Muscle of back (tissue), 13 donors: ENCODE results near the gene CKMT1B. TPM values are rescaled to one million over a fixed set of nuclear protein-coding genes. Genes with fewer than 3 reads are reported as not detected.
A peak's percentile ranks its signal among the peaks of the same experiment; 100 is the strongest.
"Not testable (repeated sequence)": the region's sequence is repeated elsewhere in the genome, so short reads cannot be mapped to it uniquely, and the experiment has no call there.

Source experiments
- DNase-seq, 3 donors: peaks; one replicate each; pipeline versions ENCODE4 v3.0.0 to v3.0.0-alpha.2; 2013
- long read RNA-seq, 9 donors: transcript quantifications; one replicate each; lab custom pipeline, GENCODE V29; 2026
- polyA plus RNA-seq, 10 donors: library from polyadenylated mRNA; unstranded; fragments of 120-200 nt; gene quantifications; one replicate each; pipeline ENCODE4 v1.2.1, GENCODE V29; 2013; ENCODE audit not compliant: insufficient read length in 10 of 10

Gene CKMT1B
- polyA plus RNA-seq: 1 to 10 TPM in 2 of 10 donors, under 1 TPM in 4, not detected in 4; 0.11 to 1.3 (median 0.24) TPM
- long read RNA-seq, donor 1: 0 reads
- long read RNA-seq, donor 2: 0 reads
- long read RNA-seq, donor 3: 0 reads
- long read RNA-seq, donor 4: 0 reads
- long read RNA-seq, donor 5: 0 reads
- long read RNA-seq, donor 6: 0 reads
- long read RNA-seq, donor 7: 0 reads
- long read RNA-seq, donor 8, partial matches to known transcripts: 0 of 1 reads
- long read RNA-seq, donor 8, other reads (novel, unspliced or antisense): 0 of 1 reads
- long read RNA-seq, donor 9: 0 reads

DNA sequence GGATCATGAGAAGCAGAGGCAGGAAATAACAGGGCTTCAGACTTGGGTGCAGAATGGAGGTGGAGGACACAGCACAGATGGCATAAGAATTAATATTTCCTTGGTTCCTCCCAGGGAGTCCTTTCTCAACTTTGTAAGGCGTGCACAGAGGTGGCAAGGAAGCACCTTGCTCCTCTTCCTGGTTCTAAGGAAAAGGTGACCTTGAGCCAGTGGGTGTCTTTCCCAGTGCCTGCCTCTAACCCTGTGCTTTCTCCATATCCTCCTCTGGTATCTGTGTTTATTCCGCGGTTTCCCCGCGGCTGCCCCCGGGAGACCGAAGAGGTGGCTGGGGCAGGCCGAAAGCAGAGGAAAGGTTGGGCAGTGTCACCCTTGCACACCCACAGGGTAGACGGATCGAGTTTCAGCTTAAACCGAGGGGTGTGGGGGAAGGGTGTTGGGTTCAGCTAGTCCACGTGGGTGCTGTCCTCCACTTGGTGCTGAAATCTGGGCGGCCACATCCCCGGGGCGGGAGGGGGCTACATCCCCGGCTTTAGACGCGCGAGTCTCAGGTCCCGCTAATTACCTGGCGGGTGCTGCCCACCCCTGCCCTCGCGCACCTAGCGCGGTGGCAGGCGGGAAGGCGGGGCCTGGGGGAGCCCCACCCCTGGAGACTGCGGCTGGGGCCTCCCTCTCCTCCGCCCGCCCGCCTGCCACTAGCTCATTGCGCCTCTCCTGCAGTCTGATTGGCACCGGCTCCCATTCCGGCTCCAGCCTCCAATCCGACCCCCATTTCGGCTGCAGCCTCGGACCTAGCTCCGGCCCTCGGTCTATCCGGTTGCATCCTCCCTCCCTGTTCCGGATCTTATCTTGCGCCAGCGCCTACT lies at the start of gene CKMT1B:
Gene CKMT1B (plus strand): TSS at position 700 of the 863 bp plus-strand sequence. CDS start 192 bp downstream, outside the sequence.
- DNase-seq: not testable (repeated sequence)

DNA sequence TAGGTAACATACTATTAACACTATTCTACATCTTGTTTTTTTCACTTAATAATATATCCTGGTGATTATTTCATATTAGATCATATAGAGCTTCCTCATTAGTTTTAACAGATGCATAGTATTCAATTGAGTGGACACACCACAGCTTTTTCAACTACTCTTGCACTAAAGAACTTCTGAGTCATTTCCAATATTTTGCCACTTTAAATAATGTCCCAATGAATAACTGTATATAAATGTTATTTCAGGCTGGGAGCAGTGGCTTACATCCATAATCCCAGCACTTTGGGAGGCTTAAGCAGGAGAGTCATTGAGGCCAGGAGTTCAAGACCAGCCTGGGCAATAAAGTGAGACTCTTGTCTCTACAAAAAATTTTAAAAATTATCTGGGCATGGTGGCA lies 49.6 kb upstream of the CKMT1B start:
- DNase-seq: no peak

DNA sequence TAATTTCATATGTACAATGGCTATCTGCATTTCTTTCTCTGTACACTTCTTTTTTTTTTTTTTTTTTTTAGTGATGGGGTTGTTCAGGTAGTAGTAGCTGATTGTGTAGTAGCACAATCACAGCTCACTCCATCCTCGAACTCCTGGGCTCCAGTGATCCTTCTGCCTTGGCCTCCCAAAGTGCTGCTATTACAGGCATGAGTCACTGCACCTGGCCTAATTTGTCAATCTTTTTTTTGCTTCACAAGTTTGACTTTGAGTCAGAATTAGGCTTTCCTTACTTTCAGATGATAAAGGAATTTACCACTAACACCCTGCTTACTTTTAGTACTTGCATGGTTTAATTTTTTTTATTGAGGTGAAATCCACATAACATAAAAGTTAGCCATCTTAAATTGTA lies 48.4 kb upstream of the CKMT1B start:
- DNase-seq: no peak

DNA sequence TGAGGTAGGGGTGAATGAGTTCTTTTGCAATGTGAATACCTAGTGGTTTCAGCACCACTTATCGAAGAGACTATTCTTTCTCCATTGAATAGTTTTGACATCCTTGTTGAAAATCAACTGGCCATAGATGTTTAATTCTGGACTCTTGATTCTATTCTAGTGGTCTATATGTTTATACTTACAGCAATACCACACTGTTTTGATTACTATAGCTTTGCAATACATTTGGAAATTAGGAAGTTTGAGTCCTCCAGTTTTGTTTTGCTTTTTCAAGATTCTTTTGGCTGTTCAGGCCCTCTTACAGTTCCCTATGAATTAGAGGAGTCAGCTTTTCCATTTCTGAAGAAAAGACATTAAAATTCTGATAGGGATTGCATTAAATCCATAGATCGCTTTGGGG lies 46.3 kb upstream of the CKMT1B start:
- DNase-seq: no peak

DNA sequence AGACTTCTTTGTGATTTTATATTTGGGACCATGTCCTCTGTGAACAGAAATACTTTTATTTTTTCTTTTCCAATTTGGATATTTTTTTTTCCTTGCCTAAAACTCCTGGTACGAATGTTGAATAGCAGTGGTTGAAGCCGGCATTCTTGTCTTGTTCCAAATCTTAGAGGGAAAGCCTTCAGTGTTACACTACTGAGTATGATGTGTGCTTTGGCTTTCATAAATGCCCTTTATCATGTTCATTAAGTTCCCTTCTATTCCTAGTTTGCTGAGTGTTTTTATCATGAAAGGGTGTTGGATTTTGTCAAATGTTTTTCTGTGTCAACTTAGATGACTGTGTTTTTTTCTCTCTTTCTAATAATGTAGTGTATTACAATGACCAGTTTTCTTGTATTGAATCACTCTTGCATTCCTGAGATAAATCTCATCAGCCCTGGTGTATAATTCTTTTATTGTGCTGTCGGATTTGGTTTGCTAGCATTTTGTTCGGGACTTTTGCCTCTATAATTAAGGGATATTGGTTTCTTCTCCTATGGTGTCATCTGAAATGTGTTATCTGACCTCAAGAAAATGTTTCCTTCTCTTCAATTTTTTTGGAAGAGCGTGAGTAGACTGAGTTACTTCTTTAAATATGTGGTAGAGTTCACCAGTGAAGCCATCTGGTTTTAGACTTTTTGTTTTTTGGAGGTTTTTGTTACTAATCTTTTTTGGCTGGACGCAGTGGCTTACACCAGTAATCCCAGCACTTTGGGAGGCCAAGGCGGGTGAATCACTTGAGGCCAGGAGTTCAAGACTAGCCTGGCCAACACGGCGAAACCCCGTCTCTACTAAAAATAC lies 43.1 kb upstream of the CKMT1B start:
- peak in 1 of 3 donors; percentile 29 for DNase-seq

DNA sequence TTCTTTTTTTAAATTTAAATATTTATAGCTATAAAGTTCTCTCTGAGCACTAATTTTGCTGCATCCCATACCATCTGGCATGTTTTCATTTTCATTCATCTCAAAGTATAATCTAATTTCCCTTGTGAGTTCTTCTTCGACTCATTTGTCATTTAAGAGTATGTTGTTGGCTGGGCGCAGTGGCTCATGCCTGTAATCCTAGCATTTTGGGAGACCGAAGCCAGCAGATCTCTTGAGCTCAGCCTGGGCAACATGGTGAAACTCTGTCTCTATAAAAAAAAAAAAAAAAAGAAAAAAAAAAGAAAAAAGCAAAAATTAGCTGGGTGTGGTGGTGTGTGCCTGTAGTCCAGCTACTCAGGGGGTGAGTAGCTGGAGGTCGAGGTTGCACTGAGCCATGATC lies 41.6 kb upstream of the CKMT1B start:
- DNase-seq: no peak

DNA sequence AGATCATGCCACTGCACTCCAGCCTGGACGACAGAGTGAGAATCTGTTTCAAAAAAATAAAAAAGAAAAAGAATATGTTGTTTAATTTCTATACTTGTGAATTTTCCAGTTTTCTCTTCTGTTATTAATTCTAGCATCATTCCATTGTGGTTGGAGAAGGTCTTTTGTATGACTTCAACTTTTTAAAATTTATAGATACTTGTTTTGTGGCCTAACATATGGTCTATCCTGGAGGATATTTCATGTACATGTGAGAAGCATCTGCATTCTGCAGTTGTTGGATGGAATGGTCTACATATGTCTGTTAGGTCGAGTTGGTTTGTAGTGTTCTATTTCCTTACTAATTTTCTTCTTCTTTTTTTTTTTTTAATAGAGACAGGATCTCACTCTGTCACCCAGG lies 40.8 kb upstream of the CKMT1B start:
- no peak for DNase-seq

DNA sequence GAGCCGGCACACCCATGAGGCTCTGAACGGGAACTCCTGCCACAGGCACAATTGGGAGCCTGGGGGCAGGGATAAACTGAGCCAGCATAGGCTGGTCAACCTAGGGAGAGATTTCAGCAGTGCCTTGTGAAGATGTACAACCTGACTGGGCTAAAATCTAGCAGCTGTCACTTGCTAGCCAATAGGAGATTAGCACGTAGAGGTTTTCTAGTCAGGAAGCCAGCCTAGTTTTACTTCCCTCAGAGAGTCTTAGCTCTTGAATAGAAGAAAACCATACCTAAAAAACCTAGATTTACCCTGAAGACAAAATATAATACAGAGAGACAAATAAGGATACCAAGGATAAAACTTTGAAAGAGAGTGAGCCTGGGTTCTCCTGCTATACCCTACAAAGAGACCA lies 31.1 kb upstream of the CKMT1B start:
- DNase-seq: not testable (repeated sequence)

DNA sequence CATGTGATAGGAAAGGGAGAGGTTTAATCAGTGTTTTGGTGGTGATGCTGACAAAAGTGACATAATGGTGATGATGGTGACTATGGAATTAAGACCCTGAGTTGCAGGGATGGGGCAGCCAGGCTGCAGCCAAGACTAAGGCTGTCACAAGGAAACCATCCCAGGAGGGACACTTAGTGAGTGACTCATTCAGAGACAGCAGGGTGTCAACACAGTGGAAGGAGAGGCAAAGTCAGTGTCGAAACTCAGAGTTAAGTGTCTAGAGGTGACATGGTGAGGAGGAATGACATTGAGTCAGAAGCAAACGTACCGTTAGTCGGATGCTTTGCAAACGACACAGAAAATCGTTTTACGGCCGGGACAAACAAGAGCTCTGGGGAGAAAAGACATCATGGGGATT lies 30.0 kb upstream of the CKMT1B start:
- not testable (repeated sequence) for DNase-seq

DNA sequence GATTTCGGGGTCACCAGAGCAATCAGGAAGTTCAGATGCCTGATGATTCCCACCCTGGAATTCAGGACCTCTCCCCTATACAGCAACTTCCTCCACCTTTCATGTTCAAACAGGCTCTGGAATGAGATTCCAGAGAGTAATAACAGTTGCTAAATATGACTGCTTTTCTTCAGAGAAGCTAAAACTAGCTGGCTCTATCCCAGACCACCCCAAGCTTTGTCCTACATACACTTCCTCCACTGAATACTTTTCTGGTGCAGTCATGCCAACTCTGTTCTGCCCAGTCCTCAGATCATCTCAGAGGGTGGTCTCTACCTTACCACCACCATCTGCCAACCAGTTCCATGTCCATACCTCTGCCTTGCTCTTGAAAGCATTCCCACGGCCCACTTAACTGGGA lies 27.2 kb upstream of the CKMT1B start:
- DNase-seq: not testable (repeated sequence)

DNA sequence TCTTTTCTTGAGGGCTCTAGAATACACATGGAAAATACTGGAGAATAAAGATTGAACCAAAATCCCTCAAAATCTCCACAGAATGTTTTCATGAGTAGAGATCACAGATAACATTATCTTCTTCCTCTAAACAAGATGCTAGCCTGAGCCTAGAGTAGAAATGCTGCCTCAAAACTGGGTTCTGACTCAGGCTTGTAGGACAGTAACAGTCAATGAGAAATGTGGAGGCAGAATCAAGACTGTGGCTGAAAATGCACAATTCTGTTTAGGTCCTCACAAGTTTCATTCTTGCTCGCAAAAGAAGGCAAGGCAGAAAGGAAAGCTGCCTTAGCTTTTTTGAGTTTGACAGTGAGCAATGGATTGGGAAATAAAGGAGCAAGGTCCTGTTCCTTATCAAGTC lies 19.2 kb upstream of the CKMT1B start:
- not testable (repeated sequence) for DNase-seq

DNA sequence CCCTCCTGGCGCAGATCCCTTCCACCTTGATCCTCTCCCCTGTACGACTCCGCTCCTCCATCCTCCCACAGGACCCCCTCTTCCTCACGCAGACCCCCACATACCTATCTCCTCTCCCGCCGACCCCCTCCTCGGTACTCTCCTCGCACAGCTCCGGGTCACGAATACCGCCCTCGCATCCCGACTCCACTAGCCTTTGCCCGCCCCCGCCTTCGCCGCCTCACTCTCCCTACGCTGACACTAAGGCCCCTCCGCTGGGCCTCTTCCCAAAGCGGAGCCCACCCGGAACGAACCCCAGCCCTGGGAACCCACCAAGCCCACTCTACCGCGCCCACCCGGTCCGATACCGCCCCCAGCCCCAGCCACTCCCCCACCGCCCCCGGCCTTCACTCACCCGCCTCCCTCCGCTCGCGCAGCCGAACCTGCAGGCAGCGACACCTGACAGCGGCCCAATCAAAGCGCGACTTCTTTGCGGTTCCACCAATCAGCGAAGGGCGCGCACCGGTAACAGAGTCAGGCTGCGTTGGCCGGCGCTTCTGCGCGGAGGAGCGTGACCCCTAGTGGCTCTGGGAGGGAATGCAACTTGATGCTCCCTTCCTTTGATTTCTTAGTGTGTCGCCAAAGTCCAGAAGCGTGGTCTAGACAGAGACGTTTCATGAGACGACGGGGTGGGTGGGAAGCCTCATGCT lies 3.9 kb upstream of the CKMT1B start, which contains the start of gene PPIP5K1:
Gene PPIP5K1 (minus strand): TSS at position 431 of the 689 bp plus-strand sequence. CDS start 5,704 bp downstream, outside the sequence.
- not testable (repeated sequence) for DNase-seq

DNA sequence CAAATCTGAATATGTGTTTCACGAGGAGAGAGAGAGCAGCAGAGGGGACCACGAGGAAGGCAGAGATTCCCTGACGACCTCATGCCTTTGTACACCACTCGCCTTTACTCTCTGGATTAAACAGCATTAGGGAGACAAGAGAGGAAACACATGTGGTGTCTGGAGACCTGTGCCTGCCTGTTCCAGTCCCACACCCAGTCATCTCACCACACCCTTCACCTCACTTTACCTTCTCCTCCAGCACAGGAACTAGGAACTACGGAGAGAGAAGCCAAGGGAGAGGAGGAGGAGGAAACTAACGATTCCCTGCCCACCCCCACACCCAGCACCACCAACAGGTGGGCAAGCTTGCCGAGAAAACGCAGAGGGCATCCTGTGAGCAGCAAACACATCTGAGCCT lies 986 bp upstream of the CKMT1B start:
- DNase-seq: not testable (repeated sequence)

DNA sequence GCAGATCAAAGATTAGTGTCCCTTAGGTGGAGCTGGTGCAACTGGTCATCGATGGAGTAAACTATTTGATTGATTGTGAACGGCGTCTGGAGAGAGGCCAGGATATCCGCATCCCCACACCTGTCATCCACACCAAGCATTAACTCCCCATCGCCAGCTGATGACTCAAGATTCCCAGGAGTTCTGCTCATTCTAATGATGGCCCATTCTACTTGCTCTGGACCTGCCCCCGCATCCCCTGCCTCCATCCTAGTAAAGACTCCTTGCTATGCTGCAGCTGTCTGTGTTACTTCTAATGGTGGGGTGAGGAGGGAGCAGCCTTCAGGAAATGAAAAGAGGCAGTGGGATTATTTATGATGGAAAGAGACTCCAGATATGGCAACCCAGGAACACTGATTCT lies 5.3 kb downstream of the CKMT1B start:
- DNase-seq: not testable (repeated sequence)

DNA sequence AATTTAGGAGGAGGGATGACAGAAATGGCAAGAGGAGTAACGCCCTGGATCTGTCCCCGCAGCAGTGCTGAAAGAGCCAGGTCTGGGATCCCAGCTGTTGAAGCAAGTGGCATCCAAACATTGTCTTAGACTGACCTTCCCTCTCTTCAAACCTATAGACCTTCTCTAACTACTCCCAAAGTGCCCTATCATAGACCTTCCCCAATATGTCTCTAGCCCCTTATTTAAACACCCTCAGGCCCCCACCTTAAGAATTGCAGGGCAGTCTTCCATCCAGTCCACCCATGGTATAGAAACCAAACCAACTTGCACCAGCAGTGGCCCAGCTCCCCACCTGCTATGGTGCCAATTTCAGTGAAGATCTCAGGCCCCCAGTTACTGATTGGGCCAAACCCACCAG lies 6.4 kb downstream of the CKMT1B start:
- DNase-seq: not testable (repeated sequence)

DNA sequence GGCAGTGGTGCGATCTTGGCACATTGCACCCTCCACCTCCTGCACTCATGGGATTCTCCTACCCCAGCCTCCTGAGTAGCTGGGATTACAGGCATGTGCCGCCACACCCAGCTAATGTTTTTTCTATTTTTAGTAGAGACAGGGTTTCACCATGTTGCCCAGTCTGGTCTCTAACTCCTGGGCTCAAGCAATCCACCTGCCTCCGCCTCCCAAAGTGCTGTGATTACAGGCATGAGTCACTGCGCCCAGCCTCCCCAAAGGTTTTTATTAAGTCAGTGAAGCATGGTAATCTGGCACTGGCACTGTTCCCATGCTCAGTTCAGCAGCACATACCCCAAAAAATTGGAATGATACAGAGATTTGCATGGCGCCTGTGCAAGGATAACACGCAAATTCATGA lies 8.4 kb downstream of the CKMT1B start:
- peak; percentile 2 to 34 (median 6) for DNase-seq

DNA sequence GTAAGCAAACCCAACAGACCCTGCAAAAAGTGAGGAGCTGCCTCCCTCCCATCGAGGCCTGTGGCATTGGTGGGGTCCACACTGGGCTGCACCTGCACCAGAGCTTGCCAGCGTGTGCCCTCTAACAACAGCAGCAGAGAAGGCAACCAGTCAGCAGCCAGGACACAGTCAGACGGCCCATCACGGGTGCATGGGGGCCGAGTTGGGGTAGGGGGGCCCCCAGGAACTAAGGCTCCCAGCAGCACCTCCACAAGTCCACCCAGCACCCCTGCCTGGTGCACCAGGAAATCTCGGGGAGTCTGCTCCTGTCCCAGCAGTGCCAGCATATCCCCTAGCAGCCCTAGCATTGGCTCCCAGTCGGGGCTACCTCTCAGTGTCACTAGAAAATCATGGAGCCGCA lies 23.9 kb downstream of the CKMT1B start:
- not testable (repeated sequence) for DNase-seq

DNA sequence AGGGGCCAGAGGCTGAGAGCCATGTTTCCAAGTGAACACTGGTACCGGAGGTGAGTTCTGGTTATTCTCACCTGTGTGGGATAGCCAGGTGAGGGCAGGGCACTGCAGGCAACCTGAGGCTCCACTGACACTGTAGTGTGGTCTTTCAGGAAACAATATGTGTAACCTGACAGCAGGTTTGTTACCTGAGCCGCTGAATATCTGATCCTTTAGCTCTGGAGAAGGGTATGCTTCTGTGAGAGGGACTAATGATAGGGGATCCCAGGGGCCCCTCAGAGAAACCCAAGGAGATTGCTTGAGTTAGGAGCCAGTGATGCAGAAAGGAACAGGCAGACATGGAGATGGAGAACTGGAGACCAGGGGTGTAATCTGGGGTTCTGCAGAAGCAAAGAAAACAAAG lies 24.9 kb downstream of the CKMT1B start, which contains the start of gene STRC:
Gene STRC (minus strand): TSS at position 101 of the 400 bp plus-strand sequence. CDS start 78 bp downstream, at position 23.
- not testable (repeated sequence) for DNase-seq

DNA sequence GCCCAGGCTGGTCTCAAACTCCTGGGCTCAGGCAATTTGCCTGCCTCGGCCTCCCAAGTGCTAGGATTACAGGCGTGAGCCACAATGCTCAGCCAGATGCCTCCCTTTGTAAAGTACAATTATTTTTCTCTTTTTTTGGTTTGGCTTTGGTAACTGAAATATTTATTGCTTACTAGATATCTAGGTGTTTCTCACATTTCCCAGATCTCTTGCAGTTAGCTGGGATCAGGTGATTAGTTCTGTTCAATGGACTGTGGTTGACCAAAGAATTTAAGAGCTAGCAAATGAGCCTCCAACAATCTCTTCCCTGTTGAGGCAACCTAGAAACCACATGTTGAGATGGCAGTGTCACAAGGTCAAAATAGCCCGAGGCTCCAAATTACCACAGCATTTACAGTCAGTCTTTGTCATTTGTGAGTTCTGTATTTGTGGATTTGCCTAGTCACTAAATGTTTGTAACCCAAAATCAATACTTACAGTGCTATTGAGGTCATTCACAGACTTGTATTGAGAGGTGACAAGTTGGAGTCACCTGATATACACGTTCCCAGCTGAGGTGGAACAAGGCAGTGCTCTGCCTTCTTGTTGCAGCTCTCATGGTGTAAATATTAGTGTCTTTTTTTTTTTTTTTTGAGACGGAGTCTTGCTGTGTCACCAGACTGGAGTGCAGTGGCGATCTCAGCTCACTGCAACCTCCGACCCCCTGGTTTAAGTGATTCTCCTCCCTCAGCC lies 28.4 kb downstream of the CKMT1B start:
- not testable (repeated sequence) for DNase-seq

DNA sequence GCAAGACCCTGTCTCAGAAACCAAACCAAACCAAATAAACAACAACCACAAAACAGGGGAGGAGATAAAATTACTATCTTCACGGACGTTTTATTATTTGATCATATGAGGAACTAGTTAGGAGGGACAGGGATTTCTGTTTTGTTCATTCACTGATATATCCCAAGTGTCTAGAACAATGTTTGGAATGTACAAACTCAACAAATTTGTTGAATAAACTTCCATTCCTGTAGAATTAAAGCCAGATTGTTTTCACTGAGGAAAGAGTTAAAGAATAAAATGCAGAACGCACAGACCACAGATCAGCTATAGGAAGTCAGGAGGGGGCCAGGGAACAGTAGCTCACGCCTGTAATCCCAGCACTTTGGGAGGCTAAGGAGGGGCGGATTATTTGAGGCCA lies 31.3 kb downstream of the CKMT1B start:
- DNase-seq: peak in 1 of 3 donors; percentile 13
